A549 (cell line): Measurements from ENCODE around the gene ZBED4.

Experiments
- BHLHE40 ChIP-seq: IDR thresholded peaks from 2 replicates; pipeline ENCODE4 v1.6.1; 2012; ENCODE audit warnings: low read depth, low read length, inconsistent platforms
- CHD2 ChIP-seq: fragments of 150-350 bp; IDR thresholded peaks from 2 replicates; pipeline ENCODE4 v1.6.1; 2014; ENCODE audit warnings: low read length; ENCODE audit not compliant: partially characterized antibody
- MYC ChIP-seq: IDR thresholded peaks from 2 replicates; pipeline ENCODE4 v1.6.1; 2012; ENCODE audit warnings: mild to moderate bottlenecking, inconsistent platforms, low read length, improper control_type of control experiment, borderline replicate concordance
- PHF8 ChIP-seq: fragments of 200-600 bp; sonication (generic); IDR thresholded peaks from 2 replicates; pipeline ENCODE4 v1.6.1; 2016; ENCODE audit warnings: low read depth, mild to moderate bottlenecking, antibody characterized with exemption, moderate library complexity, borderline replicate concordance
- TF ChIP-seq, protein P1 (sequence below): fragments of >200 bp; sonication (Bioruptor Twin); formaldehyde crosslinking; IDR thresholded peaks from 3 replicates; pipeline ENCODE4 v1.5.1; 2016
- TF ChIP-seq, protein P2 (sequence below): fragments of 450-650 bp; IDR thresholded peaks from 2 replicates; pipeline ENCODE4 v1.6.1; 2014; ENCODE audit warnings: antibody characterized with exemption
- TF ChIP-seq, protein P3 (sequence below): fragments of 200-600 bp; sonication (generic); IDR thresholded peaks from 2 replicates; pipeline ENCODE4 v1.6.1; 2016; ENCODE audit warnings: antibody characterized with exemption, mild to moderate bottlenecking, moderate library complexity

DNA sequence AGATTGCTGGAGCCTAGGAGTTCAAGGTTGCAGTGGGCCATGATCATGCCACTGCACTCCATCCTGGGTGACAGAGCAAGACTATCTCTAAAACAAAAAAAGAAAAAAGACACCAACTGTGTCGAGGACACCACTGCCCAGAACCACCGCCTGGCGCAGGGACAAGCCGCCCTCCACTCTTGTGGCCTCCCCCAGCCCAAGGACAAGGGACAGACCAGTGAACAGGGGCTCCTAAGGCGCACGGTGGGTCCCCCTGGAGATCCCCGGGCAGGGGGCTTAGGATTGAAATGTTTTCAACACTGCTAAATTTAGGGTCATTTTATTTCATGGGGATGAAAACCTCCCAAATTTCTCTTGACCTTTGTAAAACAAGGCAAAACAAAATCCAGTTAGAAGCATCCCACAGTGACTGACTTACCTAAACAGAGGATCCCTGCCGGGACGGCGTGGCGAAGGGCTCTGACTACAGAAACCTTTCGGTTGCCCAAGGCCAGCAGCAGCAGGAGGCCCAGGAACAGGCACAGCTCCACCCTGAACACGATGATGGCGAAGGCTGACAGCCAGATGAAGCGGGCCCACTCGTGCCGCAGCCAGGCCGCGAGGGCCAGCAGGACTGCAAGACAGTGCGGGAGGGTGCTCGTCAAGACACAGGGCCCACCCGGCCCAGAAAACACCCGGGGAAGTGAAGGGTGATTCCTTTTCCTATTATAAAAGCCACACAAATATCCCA is 56.0 kb downstream of the ZBED4 start:
- TF ChIP-seq, protein P1, sequence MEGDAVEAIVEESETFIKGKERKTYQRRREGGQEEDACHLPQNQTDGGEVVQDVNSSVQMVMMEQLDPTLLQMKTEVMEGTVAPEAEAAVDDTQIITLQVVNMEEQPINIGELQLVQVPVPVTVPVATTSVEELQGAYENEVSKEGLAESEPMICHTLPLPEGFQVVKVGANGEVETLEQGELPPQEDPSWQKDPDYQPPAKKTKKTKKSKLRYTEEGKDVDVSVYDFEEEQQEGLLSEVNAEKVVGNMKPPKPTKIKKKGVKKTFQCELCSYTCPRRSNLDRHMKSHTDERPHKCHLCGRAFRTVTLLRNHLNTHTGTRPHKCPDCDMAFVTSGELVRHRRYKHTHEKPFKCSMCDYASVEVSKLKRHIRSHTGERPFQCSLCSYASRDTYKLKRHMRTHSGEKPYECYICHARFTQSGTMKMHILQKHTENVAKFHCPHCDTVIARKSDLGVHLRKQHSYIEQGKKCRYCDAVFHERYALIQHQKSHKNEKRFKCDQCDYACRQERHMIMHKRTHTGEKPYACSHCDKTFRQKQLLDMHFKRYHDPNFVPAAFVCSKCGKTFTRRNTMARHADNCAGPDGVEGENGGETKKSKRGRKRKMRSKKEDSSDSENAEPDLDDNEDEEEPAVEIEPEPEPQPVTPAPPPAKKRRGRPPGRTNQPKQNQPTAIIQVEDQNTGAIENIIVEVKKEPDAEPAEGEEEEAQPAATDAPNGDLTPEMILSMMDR = no peak
- TF ChIP-seq PHF8 = no peak
- TF ChIP-seq CHD2 = no peak
- TF ChIP-seq, protein P2, sequence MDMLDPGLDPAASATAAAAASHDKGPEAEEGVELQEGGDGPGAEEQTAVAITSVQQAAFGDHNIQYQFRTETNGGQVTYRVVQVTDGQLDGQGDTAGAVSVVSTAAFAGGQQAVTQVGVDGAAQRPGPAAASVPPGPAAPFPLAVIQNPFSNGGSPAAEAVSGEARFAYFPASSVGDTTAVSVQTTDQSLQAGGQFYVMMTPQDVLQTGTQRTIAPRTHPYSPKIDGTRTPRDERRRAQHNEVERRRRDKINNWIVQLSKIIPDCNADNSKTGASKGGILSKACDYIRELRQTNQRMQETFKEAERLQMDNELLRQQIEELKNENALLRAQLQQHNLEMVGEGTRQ = no peak
- no peak for TF ChIP-seq MYC
- TF ChIP-seq, protein P3, sequence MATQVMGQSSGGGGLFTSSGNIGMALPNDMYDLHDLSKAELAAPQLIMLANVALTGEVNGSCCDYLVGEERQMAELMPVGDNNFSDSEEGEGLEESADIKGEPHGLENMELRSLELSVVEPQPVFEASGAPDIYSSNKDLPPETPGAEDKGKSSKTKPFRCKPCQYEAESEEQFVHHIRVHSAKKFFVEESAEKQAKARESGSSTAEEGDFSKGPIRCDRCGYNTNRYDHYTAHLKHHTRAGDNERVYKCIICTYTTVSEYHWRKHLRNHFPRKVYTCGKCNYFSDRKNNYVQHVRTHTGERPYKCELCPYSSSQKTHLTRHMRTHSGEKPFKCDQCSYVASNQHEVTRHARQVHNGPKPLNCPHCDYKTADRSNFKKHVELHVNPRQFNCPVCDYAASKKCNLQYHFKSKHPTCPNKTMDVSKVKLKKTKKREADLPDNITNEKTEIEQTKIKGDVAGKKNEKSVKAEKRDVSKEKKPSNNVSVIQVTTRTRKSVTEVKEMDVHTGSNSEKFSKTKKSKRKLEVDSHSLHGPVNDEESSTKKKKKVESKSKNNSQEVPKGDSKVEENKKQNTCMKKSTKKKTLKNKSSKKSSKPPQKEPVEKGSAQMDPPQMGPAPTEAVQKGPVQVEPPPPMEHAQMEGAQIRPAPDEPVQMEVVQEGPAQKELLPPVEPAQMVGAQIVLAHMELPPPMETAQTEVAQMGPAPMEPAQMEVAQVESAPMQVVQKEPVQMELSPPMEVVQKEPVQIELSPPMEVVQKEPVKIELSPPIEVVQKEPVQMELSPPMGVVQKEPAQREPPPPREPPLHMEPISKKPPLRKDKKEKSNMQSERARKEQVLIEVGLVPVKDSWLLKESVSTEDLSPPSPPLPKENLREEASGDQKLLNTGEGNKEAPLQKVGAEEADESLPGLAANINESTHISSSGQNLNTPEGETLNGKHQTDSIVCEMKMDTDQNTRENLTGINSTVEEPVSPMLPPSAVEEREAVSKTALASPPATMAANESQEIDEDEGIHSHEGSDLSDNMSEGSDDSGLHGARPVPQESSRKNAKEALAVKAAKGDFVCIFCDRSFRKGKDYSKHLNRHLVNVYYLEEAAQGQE = no peak
- TF ChIP-seq BHLHE40 = no peak
